KMS-11 (cell line): ENCODE data around the gene FRYL.
A peak's percentile ranks its signal among the peaks of the same experiment; 100 is the strongest.

ENCODE experiments used
- H2AFZ ChIP-seq: fragments of 200-600 bp; sonication (generic); 2 replicates; pipeline ENCODE4 v1.6.1; 2016; ENCODE audit warnings: antibody characterized with exemption, mixed run types, low read depth
- H3K27ac ChIP-seq: fragments of 200-600 bp; sonication (generic); 2 replicates; pipeline ENCODE4 v1.6.1; 2016; ENCODE audit warnings: mild to moderate bottlenecking, mixed run types
- H3K27me3 ChIP-seq: fragments of 200-600 bp; sonication (generic); 2 replicates; pipeline ENCODE4 v1.6.1; 2017; ENCODE audit warnings: mild to moderate bottlenecking, low read depth, mixed run types, moderate library complexity; ENCODE audit not compliant: insufficient read depth
- H3K36me3 ChIP-seq: fragments of 200-600 bp; sonication (generic); 2 replicates; pipeline ENCODE4 v1.6.1; 2017; ENCODE audit warnings: mild to moderate bottlenecking, mixed run types; ENCODE audit not compliant: insufficient read depth
- H3K4me1 ChIP-seq: fragments of 200-600 bp; sonication (generic); 2 replicates; pipeline ENCODE4 v1.6.1; 2016; ENCODE audit warnings: mild to moderate bottlenecking, low read depth, mixed run types; ENCODE audit not compliant: poor library complexity, severe bottlenecking
- H3K4me2 ChIP-seq: fragments of 200-600 bp; sonication (generic); 2 replicates; pipeline ENCODE4 v1.7.0; 2016; ENCODE audit warnings: mild to moderate bottlenecking, mixed run types
- H3K4me3 ChIP-seq: fragments of 200-600 bp; sonication (generic); IDR thresholded peaks from 2 replicates; pipeline ENCODE4 v1.6.1; 2017; ENCODE audit warnings: low read depth, low read length, mixed read lengths; ENCODE audit not compliant: insufficient read depth
- H3K79me2 ChIP-seq: fragments of 200-600 bp; sonication (generic); 2 replicates; pipeline ENCODE4 v1.6.1; 2016; ENCODE audit warnings: low read depth, mixed run types; ENCODE audit not compliant: insufficient read depth
- H3K9ac ChIP-seq: fragments of 200-600 bp; sonication (generic); 2 replicates; pipeline ENCODE4 v1.6.1; 2016; ENCODE audit warnings: mild to moderate bottlenecking, mixed run types
- H4K20me1 ChIP-seq: fragments of 200-600 bp; sonication (generic); 2 replicates; pipeline ENCODE4 v1.6.1; 2016; ENCODE audit warnings: mild to moderate bottlenecking, mixed run types; ENCODE audit not compliant: insufficient read depth
- CTCF ChIP-seq: fragments of 200-600 bp; sonication (generic); conservative IDR thresholded peaks from 2 replicates; pipeline ENCODE4 v1.6.1; 2017; ENCODE audit warnings: low read depth, mild to moderate bottlenecking, antibody characterized with exemption, low read length, moderate library complexity, mixed read lengths

Gene FRYL

GRCh38 chr4:48518143-48518542 lies 261.9 kb downstream of the FRYL start:
- no peaks in the 10 kb centered on the region for H3K27me3 ChIP-seq
- H3K79me2 ChIP-seq, result no peaks in the 10 kb centered on the region
- H2AFZ ChIP-seq, result no peak overlapping the region
- TF ChIP-seq CTCF, result no peak
- H4K20me1 ChIP-seq, result no peaks in the 10 kb centered on the region
- no peak overlapping the region for H3K4me3 ChIP-seq
- H3K27ac ChIP-seq, result no peak overlapping the region
- H3K4me1 ChIP-seq, result no peaks in the 10 kb centered on the region
- no peak overlapping the region for H3K4me2 ChIP-seq
- peaks cover 7% of the 10 kb centered on the region for H3K36me3 ChIP-seq
- no peak overlapping the region for H3K9ac ChIP-seq

GRCh38 chr4:48509543-48509942 lies 270.5 kb downstream of the FRYL start:
- Histone ChIP-seq H3K4me1 (peaks cover 9% of the 10 kb centered on the region), H3K4me2 (no peak overlapping the region), H3K36me3 (peaks cover 8% of the 10 kb centered on the region; the same call in 1 of the 2 replicates), H3K4me3 (no peak overlapping the region), H3K27me3 (no peaks in the 10 kb centered on the region), H3K79me2 (no peaks in the 10 kb centered on the region), H2AFZ (no peak overlapping the region), H3K9ac (no peak overlapping the region), H4K20me1 (no peaks in the 10 kb centered on the region), H3K27ac (no peak overlapping the region)
- TF ChIP-seq CTCF, result no peak

DNA sequence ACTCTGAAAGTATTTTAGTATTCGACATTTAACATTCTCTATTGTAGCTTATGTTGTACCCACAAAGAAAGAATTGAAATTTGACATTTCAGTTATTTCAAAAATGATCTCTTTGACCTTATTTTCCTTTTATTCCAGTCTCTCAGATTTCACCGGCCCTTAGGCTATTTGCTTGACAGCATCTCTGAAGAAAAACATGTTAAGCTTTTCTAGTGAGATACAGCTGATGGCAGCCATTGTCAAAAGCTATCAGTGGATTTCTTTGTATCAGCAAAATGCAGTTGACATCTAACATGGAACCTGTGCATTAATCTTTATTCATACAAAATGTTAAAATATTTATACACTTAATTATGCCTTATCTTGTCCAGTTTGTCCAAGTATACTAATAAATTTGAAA lies 273.4 kb downstream of the FRYL start:
- peaks cover 37% of the 10 kb centered on the region for H3K4me1 ChIP-seq
- no peaks in the 10 kb centered on the region for H3K27me3 ChIP-seq
- H3K79me2 ChIP-seq, result no peaks in the 10 kb centered on the region
- no peak overlapping the region for H3K4me3 ChIP-seq
- H3K9ac ChIP-seq, result no peak overlapping the region
- no peak overlapping the region for H3K27ac ChIP-seq
- H3K36me3 ChIP-seq, result peaks cover 8% of the 10 kb centered on the region; the same call in 1 of the 2 replicates
- no peaks in the 10 kb centered on the region for H4K20me1 ChIP-seq
- no peak for TF ChIP-seq CTCF
- no peak overlapping the region for H3K4me2 ChIP-seq
- H2AFZ ChIP-seq, result no peak overlapping the region

GRCh38 chr4:48504352-48504751 lies 275.7 kb downstream of the FRYL start:
- H4K20me1 ChIP-seq, result no peaks in the 10 kb centered on the region
- peak overlapping the region; percentile 74 for H3K27ac ChIP-seq
- H3K79me2 ChIP-seq, result no peaks in the 10 kb centered on the region
- H3K27me3 ChIP-seq, result no peaks in the 10 kb centered on the region
- no peak overlapping the region for H3K4me3 ChIP-seq
- H2AFZ ChIP-seq, result no peak overlapping the region
- H3K4me2 ChIP-seq, result peak overlapping the region; percentile 43
- H3K36me3 ChIP-seq, result no peaks in the 10 kb centered on the region
- peak overlapping the region; percentile 45 for H3K9ac ChIP-seq
- peaks cover 59% of the 10 kb centered on the region for H3K4me1 ChIP-seq
- no peak for TF ChIP-seq CTCF

DNA sequence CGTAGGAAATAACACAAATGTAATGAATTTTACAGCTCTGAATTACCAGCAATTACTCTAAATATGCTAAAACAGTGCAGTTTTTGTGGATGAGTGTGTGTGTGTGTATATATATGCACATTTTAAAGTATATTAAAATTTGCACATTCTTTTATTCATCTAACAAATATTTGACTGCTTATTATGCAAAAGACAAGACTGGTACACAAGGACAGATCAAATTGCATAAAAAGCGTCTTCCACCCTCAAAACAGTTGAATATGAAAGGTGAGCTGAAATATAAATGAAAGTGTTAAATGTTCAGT lies 276.1 kb downstream of the FRYL start:
- no peak for TF ChIP-seq CTCF
- Histone ChIP-seq H3K36me3 (no peaks in the 10 kb centered on the region), H3K27ac (peak overlapping the region; percentile 74), H2AFZ (no peak overlapping the region), H3K27me3 (no peaks in the 10 kb centered on the region), H3K79me2 (no peaks in the 10 kb centered on the region), H3K9ac (peak overlapping the region; percentile 45), H3K4me3 (no peak overlapping the region), H4K20me1 (no peaks in the 10 kb centered on the region), H3K4me2 (peak overlapping the region; percentile 43), H3K4me1 (peaks cover 60% of the 10 kb centered on the region)
